Eye (tissue), 1 donor: ENCODE data around the gene DDX50.
"Not testable (repeated sequence)": the region's sequence is repeated elsewhere in the genome, so short reads cannot be mapped to it uniquely, and the experiment has no call there.

Source experiments
- DNase-seq: peaks from one replicate; pipeline ENCODE4 v3.0.0-alpha.2; 2015

DDX50 gene

GRCh38 chr10:68902382-68902781 is 1.3 kb downstream of the DDX50 start:
- no peak for DNase-seq

- DNase-seq = no peak
Observed at GRCh38 chr10:68924593-68924992, 23.5 kb downstream of the DDX50 start.

GRCh38 chr10:68925489-68925888 is 24.4 kb downstream of the DDX50 start:
- DNase-seq = no peak

GRCh38 chr10:68929157-68929556 is 28.0 kb downstream of the DDX50 start:
- not testable (repeated sequence) for DNase-seq

- DNase-seq = not testable (repeated sequence)
Observed at GRCh38 chr10:68929888-68930287, 28.8 kb downstream of the DDX50 start.

GRCh38 chr10:68932860-68933259 is 31.7 kb downstream of the DDX50 start:
- DNase-seq = not testable (repeated sequence)

- DNase-seq = no peak
Observed at GRCh38 chr10:68934994-68935393, 33.9 kb downstream of the DDX50 start.

- no peak for DNase-seq
Observed at GRCh38 chr10:68938117-68938516, 37.0 kb downstream of the DDX50 start.

GRCh38 chr10:68938884-68939283 is 37.8 kb downstream of the DDX50 start:
- DNase-seq = no peak

- DNase-seq = not testable (repeated sequence)
Observed at GRCh38 chr10:68940917-68941316, 39.8 kb downstream of the DDX50 start.

- DNase-seq = no peak
Observed at GRCh38 chr10:68950598-68950997, 49.5 kb downstream of the DDX50 start.

- DNase-seq = no peak
Observed at GRCh38 chr10:68954904-68955303, 53.8 kb downstream of the DDX50 start.

- no peak for DNase-seq
Observed at GRCh38 chr10:68955355-68955831, 54.3 kb downstream of the DDX50 start.

GRCh38 chr10:68955832-68956532 is 54.9 kb downstream of the DDX50 start, which contains the start of gene DDX21:
TSS of gene DDX21 (plus strand) at chr10:68956170. CDS start at chr10:68956226, 56 bp downstream.
- DNase-seq = peak; percentile 96

- peak; percentile 3 for DNase-seq
Observed at GRCh38 chr10:68957284-68957615, 56.1 kb downstream of the DDX50 start.

GRCh38 chr10:68957654-68958053 is 56.5 kb downstream of the DDX50 start:
- no peak for DNase-seq

GRCh38 chr10:68959695-68960527 is 58.8 kb downstream of the DDX50 start:
- no peak for DNase-seq

GRCh38 chr10:68963151-68963550 is 62.0 kb downstream of the DDX50 start:
- DNase-seq = no peak

GRCh38 chr10:68973975-68974374 is 72.9 kb downstream of the DDX50 start:
- no peak for DNase-seq

GRCh38 chr10:68975936-68976473 is 74.9 kb downstream of the DDX50 start:
- DNase-seq = not testable (repeated sequence)

GRCh38 chr10:68979738-68980137 is 78.6 kb downstream of the DDX50 start:
- DNase-seq = not testable (repeated sequence)

GRCh38 chr10:68981074-68981473 is 80.0 kb downstream of the DDX50 start:
- DNase-seq = no peak

GRCh38 chr10:68982389-68982788 is 81.3 kb downstream of the DDX50 start:
- no peak for DNase-seq

- no peak for DNase-seq
Observed at GRCh38 chr10:68987611-68988010, 86.5 kb downstream of the DDX50 start.
